Ectodermal cell (in vitro differentiated cells): ENCODE data around the gene ADH7.
"Not testable (repeated sequence)": the region's sequence is repeated elsewhere in the genome, so short reads cannot be mapped to it uniquely, and the experiment has no call there.

Source experiments
- H3K27ac ChIP-seq: 2 replicates; pipeline ENCODE4 v1.7.0; 2013; ENCODE audit warnings: mild to moderate bottlenecking, low read depth, low read length; ENCODE audit not compliant: insufficient read depth, poor library complexity, severe bottlenecking
- H3K27me3 ChIP-seq: 2 replicates; pipeline ENCODE4 v1.7.0; 2013; ENCODE audit warnings: mild to moderate bottlenecking, low read length; ENCODE audit not compliant: insufficient read depth, control insufficient read depth, poor library complexity, severe bottlenecking
- H3K36me3 ChIP-seq: one replicate; pipeline ENCODE4 v1.7.0; 2013; ENCODE audit warnings: low read length; ENCODE audit not compliant: control insufficient read depth, insufficient read depth
- H3K4me1 ChIP-seq: one replicate; pipeline ENCODE4 v1.7.0; 2013; ENCODE audit warnings: low read length; ENCODE audit not compliant: control insufficient read depth, insufficient read depth
- H3K4me3 ChIP-seq: 2 replicates; pipeline ENCODE4 v1.7.0; 2013; ENCODE audit warnings: low read depth, low read length, control low read depth; ENCODE audit not compliant: insufficient read depth
- H3K9me3 ChIP-seq: 2 replicates; pipeline ENCODE4 v1.7.0; 2013; ENCODE audit warnings: mild to moderate bottlenecking, low read length, moderate library complexity; ENCODE audit not compliant: control insufficient read depth
- WGBS, 2 experiments: methylation state at CpG; one replicate each; pipeline ENCODE4 v1.1.7; 2013; ENCODE audit warnings: missing lambda C conversion rate in 2 of 2; 5-methylcytosine and 5-hydroxymethylcytosine counted together

ADH7 gene

GRCh38 chr4:99430106-99430505, 5.0 kb downstream of the ADH7 start:
- Histone ChIP-seq H3K36me3 (no peaks in the 10 kb centered on the region), H3K4me3 (no peak overlapping the region), H3K9me3 (no peaks in the 10 kb centered on the region), H3K4me1 (no peaks in the 10 kb centered on the region), H3K27ac (no peak overlapping the region), H3K27me3 (no peaks in the 10 kb centered on the region)

- no peak overlapping the region for H3K4me3 ChIP-seq
- no peaks in the 10 kb centered on the region for H3K36me3 ChIP-seq
- no peak overlapping the region for H3K27ac ChIP-seq
- 87 to 89% methylated on average over 2 of the region's 2 CpGs for WGBS, 2 experiments
- no peaks in the 10 kb centered on the region for H3K9me3 ChIP-seq
- H3K27me3 ChIP-seq = no peaks in the 10 kb centered on the region
- H3K4me1 ChIP-seq = no peaks in the 10 kb centered on the region
Observed at GRCh38 chr4:99417125-99417524, 18.0 kb downstream of the ADH7 start.

- H3K4me1 ChIP-seq, H3K36me3 ChIP-seq, H3K4me3 ChIP-seq, H3K27me3 ChIP-seq, H3K9me3 ChIP-seq, H3K27ac ChIP-seq: not testable (repeated sequence)
- 76 to 80% methylated on average over 6 to 7 of the region's 8 CpGs for WGBS, 2 experiments
Observed at GRCh38 chr4:99415762-99416161, 19.4 kb downstream of the ADH7 start.

GRCh38 chr4:99414902-99415301, 20.2 kb downstream of the ADH7 start:
- not testable (repeated sequence) for H3K36me3 ChIP-seq, H3K4me1 ChIP-seq, H3K9me3 ChIP-seq, H3K27me3 ChIP-seq, H3K27ac ChIP-seq, H3K4me3 ChIP-seq
- WGBS, 2 experiments = 85 to 91% methylated on average over 2 to 3 of the region's 3 CpGs

- H3K4me3 ChIP-seq = no peak overlapping the region
- no peaks in the 10 kb centered on the region for H3K4me1 ChIP-seq
- H3K9me3 ChIP-seq = no peaks in the 10 kb centered on the region
Observed at GRCh38 chr4:99414401-99414800, 20.7 kb downstream of the ADH7 start.

GRCh38 chr4:99413140-99413539, 22.0 kb downstream of the ADH7 start:
- Histone ChIP-seq H3K27ac (no peak overlapping the region), H3K4me1 (no peaks in the 10 kb centered on the region), H3K36me3 (no peaks in the 10 kb centered on the region), H3K4me3 (no peak overlapping the region), H3K9me3 (no peaks in the 10 kb centered on the region), H3K27me3 (no peaks in the 10 kb centered on the region)
- 81 to 93% methylated on average over 1 to 4 of the region's 4 CpGs for WGBS, 2 experiments

More at GRCh38 chr4:99414401-99414800, 20.7 kb downstream of the ADH7 start:
- Histone ChIP-seq H3K27ac (no peak overlapping the region), H3K27me3 (no peaks in the 10 kb centered on the region), H3K36me3 (no peaks in the 10 kb centered on the region)

DNA sequence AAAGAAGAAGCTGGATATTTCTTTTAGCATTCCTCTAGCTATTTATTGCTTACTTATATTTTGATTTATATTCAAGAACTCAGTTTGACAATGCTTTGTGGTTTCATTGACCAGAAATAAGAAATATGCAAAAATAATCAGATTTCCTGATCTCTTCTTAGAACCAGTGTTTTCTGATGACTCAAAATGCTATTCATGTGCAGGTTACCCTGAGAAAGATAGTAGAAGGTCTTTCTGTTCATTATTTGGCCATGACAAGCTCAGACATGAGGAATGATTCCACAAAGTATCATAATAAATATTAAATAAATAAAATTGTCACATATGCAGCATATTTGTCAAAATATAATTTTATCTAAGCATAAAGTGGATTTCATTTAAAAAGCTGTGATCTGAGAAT, 24.1 kb downstream of the ADH7 start:
- no peaks in the 10 kb centered on the region for H3K4me1 ChIP-seq
- no peaks in the 10 kb centered on the region for H3K36me3 ChIP-seq
- no peak overlapping the region for H3K27ac ChIP-seq
- H3K27me3 ChIP-seq = no peaks in the 10 kb centered on the region
- no peaks in the 10 kb centered on the region for H3K9me3 ChIP-seq
- H3K4me3 ChIP-seq = no peak overlapping the region

GRCh38 chr4:99410075-99410474, 25.1 kb downstream of the ADH7 start:
- 94% methylated on average over 5 of the region's 5 CpGs for WGBS, 2 experiments
- Histone ChIP-seq H3K27ac (no peak overlapping the region), H3K4me1 (no peaks in the 10 kb centered on the region), H3K9me3 (no peaks in the 10 kb centered on the region), H3K27me3 (no peaks in the 10 kb centered on the region), H3K36me3 (no peaks in the 10 kb centered on the region), H3K4me3 (no peak overlapping the region)

DNA sequence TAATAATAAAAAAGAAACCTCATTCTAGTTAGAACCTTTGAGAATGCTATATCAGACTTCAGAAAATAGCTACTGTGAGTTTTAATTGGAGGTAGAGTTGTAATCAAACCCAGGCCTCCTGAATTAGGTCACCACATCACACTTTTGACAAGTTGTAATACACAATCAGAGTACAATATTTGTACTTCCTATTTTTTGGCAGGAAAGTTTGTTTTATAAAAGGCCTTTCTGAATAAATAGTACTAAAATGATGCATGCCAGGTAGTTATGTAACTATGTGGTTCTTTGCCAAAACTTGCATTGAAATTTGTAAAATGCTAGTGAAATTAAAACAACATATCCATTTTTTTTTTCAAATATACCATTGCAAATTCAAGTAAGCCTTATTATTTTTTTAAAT, 26.8 kb downstream of the ADH7 start:
- Histone ChIP-seq H3K4me1 (no peaks in the 10 kb centered on the region), H3K9me3 (no peaks in the 10 kb centered on the region), H3K27me3 (no peaks in the 10 kb centered on the region), H3K27ac (no peak overlapping the region), H3K4me3 (no peak overlapping the region), H3K36me3 (no peaks in the 10 kb centered on the region)

- Histone ChIP-seq H3K27me3 (no peaks in the 10 kb centered on the region), H3K9me3 (no peaks in the 10 kb centered on the region), H3K27ac (no peak overlapping the region), H3K4me3 (no peak overlapping the region), H3K36me3 (no peaks in the 10 kb centered on the region), H3K4me1 (no peaks in the 10 kb centered on the region)
- 26 to 36% methylated on average over 4 to 5 of the region's 6 CpGs for WGBS, 2 experiments
Observed at GRCh38 chr4:99405433-99406115, 29.6 kb downstream of the ADH7 start.
